ENCODE results near the gene IPO8. TPM values are rescaled to one million over a fixed set of nuclear protein-coding genes. Genes with fewer than 3 reads are reported as not detected.

Gene IPO8
- total RNA-seq, 1 experiment from 2014 or later: 48.0 TPM

DNA sequence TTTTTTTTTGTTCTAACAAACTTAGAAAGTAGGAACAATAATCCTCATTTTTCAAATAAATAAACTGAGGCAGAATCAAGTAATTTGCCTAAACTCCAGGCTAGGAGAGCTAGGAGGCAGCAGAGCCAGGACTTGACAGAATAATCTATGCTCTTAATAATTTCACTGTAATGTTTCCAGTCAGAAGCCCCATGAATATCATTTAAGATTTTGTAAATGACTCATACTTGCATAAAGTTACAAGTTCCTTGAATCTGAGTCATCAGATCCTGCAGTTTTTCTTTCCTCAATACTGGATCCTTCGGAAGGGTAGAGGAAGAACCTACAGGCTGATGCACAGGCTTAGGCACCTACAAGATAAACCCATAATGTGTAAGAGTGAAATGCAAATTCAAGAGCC is 30.1 kb upstream of the IPO8 start:
- no peaks in the 10 kb centered on the region for H3K9me3 ChIP-seq (ENCODE audit: control insufficient read depth, low read depth, low read length)
- H3K23ac ChIP-seq (ENCODE audit: insufficient read length, low read depth, low read length): no peak overlapping the region
- H3K56ac ChIP-seq (ENCODE audit: insufficient read length, low read depth, low read length): no peak overlapping the region
- no peaks in the 10 kb centered on the region for H3K27me3 ChIP-seq (ENCODE audit: insufficient read depth, low read length)
- H2BK12ac ChIP-seq (ENCODE audit: insufficient read length, low read depth, low read length): no peak overlapping the region
- no peak overlapping the region for H3T11ph ChIP-seq (ENCODE audit: low read length)
- no peak overlapping the region for H2BK120ac ChIP-seq (ENCODE audit: low read depth, low read length, poor library complexity, severe bottlenecking)
- no peaks in the 10 kb centered on the region for H3K9me3 Mint-ChIP-seq
- no peak overlapping the region for H4K5ac ChIP-seq (ENCODE audit: insufficient read length, low read depth, low read length)
- H2BK20ac ChIP-seq (ENCODE audit: low read depth, low read length, poor library complexity, severe bottlenecking): no peak overlapping the region
- no peak overlapping the region for H2AK5ac ChIP-seq (ENCODE audit: insufficient read length, low read length)
- no peaks in the 10 kb centered on the region for H3K79me2 ChIP-seq (ENCODE audit: insufficient read depth, low read length)
- TF ChIP-seq, protein P1, sequence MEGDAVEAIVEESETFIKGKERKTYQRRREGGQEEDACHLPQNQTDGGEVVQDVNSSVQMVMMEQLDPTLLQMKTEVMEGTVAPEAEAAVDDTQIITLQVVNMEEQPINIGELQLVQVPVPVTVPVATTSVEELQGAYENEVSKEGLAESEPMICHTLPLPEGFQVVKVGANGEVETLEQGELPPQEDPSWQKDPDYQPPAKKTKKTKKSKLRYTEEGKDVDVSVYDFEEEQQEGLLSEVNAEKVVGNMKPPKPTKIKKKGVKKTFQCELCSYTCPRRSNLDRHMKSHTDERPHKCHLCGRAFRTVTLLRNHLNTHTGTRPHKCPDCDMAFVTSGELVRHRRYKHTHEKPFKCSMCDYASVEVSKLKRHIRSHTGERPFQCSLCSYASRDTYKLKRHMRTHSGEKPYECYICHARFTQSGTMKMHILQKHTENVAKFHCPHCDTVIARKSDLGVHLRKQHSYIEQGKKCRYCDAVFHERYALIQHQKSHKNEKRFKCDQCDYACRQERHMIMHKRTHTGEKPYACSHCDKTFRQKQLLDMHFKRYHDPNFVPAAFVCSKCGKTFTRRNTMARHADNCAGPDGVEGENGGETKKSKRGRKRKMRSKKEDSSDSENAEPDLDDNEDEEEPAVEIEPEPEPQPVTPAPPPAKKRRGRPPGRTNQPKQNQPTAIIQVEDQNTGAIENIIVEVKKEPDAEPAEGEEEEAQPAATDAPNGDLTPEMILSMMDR (conservative IDR thresholded peaks at IDR 0.05): no peak
- no peak overlapping the region for H2BK15ac ChIP-seq (ENCODE audit: low read depth, low read length)
- no peak overlapping the region for H3K14ac ChIP-seq (ENCODE audit: insufficient read depth, low read length)
- H4K20me1 ChIP-seq (ENCODE audit: control insufficient read depth, insufficient read depth, insufficient read length): no peaks in the 10 kb centered on the region
- H4K8ac ChIP-seq (replicated peaks; ENCODE audit: insufficient read length, low read depth, low read length): no peak overlapping the region
- no peak overlapping the region for H3K9ac ChIP-seq (ENCODE audit: extremely low read depth, insufficient read length, low read length)
- H3K4me1 Mint-ChIP-seq: no peaks in the 10 kb centered on the region
- no peak overlapping the region for H2BK5ac ChIP-seq (ENCODE audit: insufficient read length, low read length)
- H2AFZ ChIP-seq (ENCODE audit: low read length): no peak overlapping the region
- H3K4me1 ChIP-seq (ENCODE audit: insufficient read depth, low read length): no peaks in the 10 kb centered on the region
- H3K27ac ChIP-seq (ENCODE audit: insufficient read length, low read depth, low read length): no peak overlapping the region
- no peak overlapping the region for H3K18ac ChIP-seq (ENCODE audit: insufficient read length, low read depth, low read length)
- no peak overlapping the region for H4K91ac ChIP-seq (ENCODE audit: insufficient read length, low read depth, low read length)
- no peak for DNase-seq
- no peaks in the 10 kb centered on the region for H3K23me2 ChIP-seq (ENCODE audit: insufficient read length, low read depth, low read length, poor library complexity, severe bottlenecking)
- H3K4me2 ChIP-seq (ENCODE audit: insufficient read depth, insufficient read length, low read length): no peak overlapping the region
- peaks cover 17 to 93% (median 43%) of the 10 kb centered on the region in 3 experiments; a peak in 6 of 7 replicates for H3K36me3 Mint-ChIP-seq (ENCODE audit: insufficient read depth in 1 of 3, low read depth in 3 of 3)
- H3K79me1 ChIP-seq (ENCODE audit: insufficient read depth, low read depth, low read length, poor library complexity, severe bottlenecking): no peaks in the 10 kb centered on the region
- H3K4ac ChIP-seq (ENCODE audit: low read depth, low read length): no peak overlapping the region
- H3K27me3 Mint-ChIP-seq (ENCODE audit: low read depth): no peaks in the 10 kb centered on the region
- H3K4me3 Mint-ChIP-seq: no peak overlapping the region
- no CpG with 5 or more reads among the region's 1 CpG for WGBS (ENCODE audit: extremely low coverage, insufficient read length, low lambda C conversion rate)
- 0 out of 7 replicates have a peak overlapping the region, but pooled peaks of 1 of the 3 experiments have one; percentile 13 for H3K27ac Mint-ChIP-seq

Data from H9 (cell line).